ENCODE measurements around the gene ADAMTSL5.

The ADAMTSL5 gene

GRCh38 chr19:1469255-1470054 lies 43.4 kb downstream of the ADAMTSL5 start:
- Mint-ChIP-seq H3K27ac (no peak overlapping the region), H3K4me3 (peak overlapping the region in 1 of 2 donors; percentile 79), H3K9me3 (no peaks in the 10 kb centered on the region), H3K36me3 (peaks cover 9 to 14% of the 10 kb centered on the region in 2 donors), H3K4me1 (peaks cover 19 to 40% of the 10 kb centered on the region in 2 donors), H3K27me3 (peaks cover 12 to 18% of the 10 kb centered on the region in 2 donors)
- ATAC-seq (replicated peaks) (peak; percentile 17 to 28), DNase-seq (no peak)

DNA sequence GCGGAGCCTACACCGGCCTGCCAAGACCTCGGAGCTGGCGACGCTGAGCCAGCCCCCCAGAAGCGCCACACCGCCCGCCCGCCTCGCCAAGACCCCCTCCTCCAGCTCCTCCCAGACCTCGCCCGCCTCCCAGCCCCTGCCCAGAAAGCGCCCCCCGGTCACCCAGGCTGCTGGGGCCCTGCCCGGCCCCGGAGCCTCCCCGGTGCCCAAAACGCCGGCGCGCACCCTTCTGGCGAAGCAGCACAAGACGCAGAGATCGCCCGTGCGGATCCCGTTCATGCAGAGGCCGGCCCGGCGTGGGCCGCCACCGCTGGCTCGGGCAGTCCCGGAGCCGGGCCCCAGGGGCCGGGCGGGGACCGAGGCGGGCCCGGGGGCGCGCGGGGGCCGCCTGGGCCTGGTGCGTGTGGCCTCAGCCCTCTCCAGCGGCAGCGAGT lies 44.0 kb downstream of the ADAMTSL5 start:
- peaks cover 19 to 40% of the 10 kb centered on the region in 2 donors for H3K4me1 Mint-ChIP-seq
- H3K27ac Mint-ChIP-seq, result no peak overlapping the region
- H3K36me3 Mint-ChIP-seq, result peaks cover 6 to 8% of the 10 kb centered on the region in 2 donors
- H3K4me3 Mint-ChIP-seq, result peak overlapping the region in 1 of 2 donors; percentile 48
- DNase-seq (no peak), ATAC-seq (replicated peaks) (peak; percentile 17 to 21)
- H3K9me3 Mint-ChIP-seq, result no peaks in the 10 kb centered on the region
- H3K27me3 Mint-ChIP-seq, result peaks cover 12 to 18% of the 10 kb centered on the region in 2 donors

DNA sequence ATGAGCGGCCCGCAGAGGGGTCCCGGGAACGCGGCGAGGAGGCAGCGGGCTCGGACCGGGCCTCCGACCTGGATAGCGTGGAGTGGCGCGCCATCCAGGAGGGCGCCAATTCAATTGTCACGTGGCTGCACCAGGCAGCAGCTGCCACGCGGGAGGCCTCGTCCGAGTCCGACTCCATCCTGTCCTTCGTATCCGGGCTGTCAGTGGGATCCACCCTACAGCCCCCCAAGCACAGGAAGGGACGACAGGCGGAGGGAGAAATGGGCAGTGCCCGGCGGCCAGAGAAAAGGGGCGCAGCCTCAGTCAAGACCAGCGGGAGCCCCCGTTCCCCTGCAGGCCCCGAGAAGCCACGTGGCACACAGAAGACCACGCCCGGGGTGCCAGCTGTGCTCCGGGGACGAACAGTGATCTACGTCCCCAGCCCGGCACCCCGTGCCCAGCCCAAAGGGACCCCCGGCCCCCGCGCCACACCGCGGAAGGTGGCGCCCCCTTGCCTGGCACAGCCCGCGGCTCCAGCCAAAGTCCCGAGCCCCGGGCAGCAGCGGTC lies 44.5 kb downstream of the ADAMTSL5 start:
- H3K4me1 Mint-ChIP-seq, result peaks cover 17 to 36% of the 10 kb centered on the region in 2 donors
- ATAC-seq (replicated peaks) (no peak), DNase-seq (no peak)
- no peak overlapping the region for H3K27ac Mint-ChIP-seq
- peak overlapping the region; percentile 44 to 56 for H3K4me3 Mint-ChIP-seq
- H3K36me3 Mint-ChIP-seq, result peaks cover 4 to 5% of the 10 kb centered on the region in 2 donors
- peaks cover 12 to 18% of the 10 kb centered on the region in 2 donors for H3K27me3 Mint-ChIP-seq
- no peaks in the 10 kb centered on the region for H3K9me3 Mint-ChIP-seq

- no peaks in the 10 kb centered on the region for H3K9me3 Mint-ChIP-seq
- ATAC-seq (replicated peaks) (no peak), DNase-seq (no peak)
- no peak overlapping the region for H3K27ac Mint-ChIP-seq
- peaks cover 14 to 33% of the 10 kb centered on the region in 2 donors for H3K4me1 Mint-ChIP-seq
- H3K4me3 Mint-ChIP-seq, result peak overlapping the region in 1 of 2 donors; percentile 56
- H3K27me3 Mint-ChIP-seq, result peaks cover 12 to 18% of the 10 kb centered on the region in 2 donors
- H3K36me3 Mint-ChIP-seq, result peaks cover 1 to 2% of the 10 kb centered on the region in 2 donors
Measured at GRCh38 chr19:1467490-1468273, 45.1 kb downstream of the ADAMTSL5 start.

DNA sequence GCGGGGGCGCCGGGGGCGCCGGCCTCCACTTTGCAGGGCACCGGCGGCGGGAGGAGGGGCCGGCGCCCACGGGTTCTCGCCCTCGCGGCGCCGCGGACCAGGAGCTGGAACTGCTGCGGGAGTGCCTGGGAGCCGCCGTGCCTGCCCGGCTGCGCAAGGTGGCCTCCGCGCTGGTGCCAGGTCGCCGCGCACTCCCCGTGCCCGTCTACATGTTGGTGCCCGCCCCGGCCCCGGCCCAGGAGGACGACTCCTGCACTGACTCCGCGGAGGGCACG lies 45.7 kb downstream of the ADAMTSL5 start:
- H3K27ac Mint-ChIP-seq, result no peak overlapping the region
- H3K27me3 Mint-ChIP-seq, result peaks cover 10 to 18% of the 10 kb centered on the region in 2 donors
- H3K4me1 Mint-ChIP-seq, result peaks cover 13 to 28% of the 10 kb centered on the region in 2 donors
- H3K9me3 Mint-ChIP-seq, result no peaks in the 10 kb centered on the region
- H3K4me3 Mint-ChIP-seq, result peak overlapping the region in 1 of 2 donors; percentile 28
- DNase-seq (no peak), ATAC-seq (replicated peaks) (no peak)
- peaks cover 1 to 2% of the 10 kb centered on the region in 2 donors for H3K36me3 Mint-ChIP-seq

DNA sequence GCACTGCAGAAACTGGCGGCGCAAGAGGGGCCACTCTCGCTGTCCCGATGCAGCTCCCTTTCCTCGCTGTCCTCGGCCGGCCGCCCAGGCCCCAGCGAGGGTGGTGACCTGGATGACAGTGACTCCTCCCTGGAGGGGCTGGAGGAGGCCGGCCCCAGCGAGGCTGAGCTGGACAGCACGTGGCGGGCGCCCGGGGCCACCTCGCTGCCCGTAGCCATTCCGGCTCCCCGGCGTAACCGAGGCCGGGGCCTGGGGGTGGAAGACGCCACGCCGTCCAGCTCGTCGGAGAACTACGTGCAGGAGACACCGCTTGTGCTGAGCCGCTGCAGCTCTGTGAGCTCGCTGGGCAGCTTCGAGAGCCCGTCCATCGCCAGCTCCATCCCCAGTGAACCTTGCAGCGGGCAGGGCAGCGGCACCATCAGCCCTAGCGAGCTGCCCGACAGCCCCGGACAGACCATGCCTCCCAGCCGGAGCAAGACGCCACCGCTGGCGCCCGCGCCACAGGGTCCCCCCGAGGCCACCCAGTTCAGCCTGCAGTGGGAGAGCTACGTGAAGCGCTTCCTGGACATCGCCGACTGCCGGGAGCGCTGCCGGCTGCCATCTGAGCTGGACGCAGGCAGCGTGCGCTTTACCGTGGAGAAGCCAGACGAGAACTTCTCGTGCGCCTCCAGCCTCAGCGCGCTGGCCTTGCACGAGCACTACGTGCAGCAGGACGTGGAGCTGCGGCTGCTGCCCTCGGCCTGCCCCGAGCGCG lies 46.2 kb downstream of the ADAMTSL5 start:
- Mint-ChIP-seq H3K27me3 (peaks cover 5 to 13% of the 10 kb centered on the region in 2 donors), H3K4me3 (peak overlapping the region in 1 of 2 donors; percentile 14), H3K36me3 (peaks cover 1 to 2% of the 10 kb centered on the region in 2 donors), H3K27ac (peak overlapping the region; percentile 25), H3K4me1 (peaks cover 9 to 23% of the 10 kb centered on the region in 2 donors), H3K9me3 (no peaks in the 10 kb centered on the region)
- ATAC-seq (replicated peaks) (no peak), DNase-seq (no peak)

DNA sequence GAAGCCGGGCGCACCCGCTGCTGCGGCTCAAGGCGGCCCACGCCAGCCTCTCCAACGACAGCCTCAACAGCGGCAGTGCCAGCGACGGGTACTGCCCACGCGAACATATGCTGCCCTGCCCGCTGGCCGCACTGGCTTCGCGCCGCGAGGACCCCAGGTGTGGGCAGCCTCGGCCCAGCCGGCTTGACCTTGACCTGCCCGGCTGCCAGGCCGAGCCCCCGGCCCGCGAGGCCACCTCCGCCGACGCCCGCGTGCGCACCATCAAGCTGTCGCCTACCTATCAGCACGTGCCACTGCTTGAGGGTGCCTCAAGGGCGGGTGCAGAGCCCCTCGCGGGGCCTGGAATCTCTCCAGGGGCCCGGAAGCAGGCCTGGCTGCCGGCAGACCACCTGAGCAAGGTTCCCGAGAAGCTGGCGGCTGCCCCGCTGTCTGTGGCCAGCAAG lies 46.8 kb downstream of the ADAMTSL5 start:
- Mint-ChIP-seq H3K27ac (no peak overlapping the region), H3K4me1 (peaks cover 7 to 17% of the 10 kb centered on the region in 2 donors), H3K4me3 (no peak overlapping the region), H3K27me3 (peaks cover 4 to 12% of the 10 kb centered on the region in 2 donors), H3K36me3 (peaks cover 1 to 2% of the 10 kb centered on the region in 2 donors), H3K9me3 (no peaks in the 10 kb centered on the region)
- DNase-seq (no peak), ATAC-seq (replicated peaks) (no peak)

DNA sequence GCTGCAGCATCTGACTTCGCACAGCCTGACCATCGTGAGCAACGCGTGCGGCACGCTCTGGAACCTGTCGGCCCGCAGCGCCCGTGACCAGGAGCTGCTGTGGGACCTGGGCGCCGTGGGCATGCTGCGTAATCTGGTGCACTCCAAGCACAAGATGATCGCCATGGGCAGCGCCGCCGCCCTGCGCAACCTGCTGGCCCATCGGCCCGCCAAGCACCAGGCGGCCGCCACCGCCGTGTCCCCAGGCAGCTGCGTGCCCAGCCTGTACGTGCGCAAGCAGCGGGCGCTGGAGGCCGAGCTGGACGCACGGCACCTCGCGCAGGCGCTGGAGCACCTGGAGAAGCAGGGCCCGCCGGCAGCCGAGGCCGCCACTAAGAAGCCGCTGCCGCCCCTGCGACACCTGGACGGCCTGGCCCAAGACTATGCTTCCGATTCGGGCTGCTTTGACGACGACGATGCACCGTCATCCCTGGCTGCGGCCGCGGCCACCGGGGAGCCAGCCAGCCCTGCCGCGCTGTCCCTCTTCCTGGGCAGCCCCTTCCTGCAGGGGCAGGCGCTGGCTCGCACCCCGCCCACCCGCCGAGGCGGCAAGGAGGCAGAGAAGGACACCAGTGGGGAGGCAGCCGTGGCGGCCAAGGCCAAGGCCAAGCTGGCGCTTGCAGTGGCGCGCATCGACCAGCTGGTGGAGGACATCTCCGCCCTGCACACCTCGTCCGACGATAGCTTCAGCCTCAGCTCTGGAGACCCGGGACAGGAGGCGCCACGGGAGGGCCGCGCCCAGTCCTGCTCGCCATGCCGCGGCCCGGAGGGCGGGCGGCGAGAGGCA lies 47.4 kb downstream of the ADAMTSL5 start:
- Mint-ChIP-seq H3K36me3 (peaks cover 1 to 2% of the 10 kb centered on the region in 2 donors), H3K9me3 (no peaks in the 10 kb centered on the region), H3K27me3 (peaks cover 4 to 12% of the 10 kb centered on the region in 2 donors), H3K4me1 (peaks cover 6 to 12% of the 10 kb centered on the region in 2 donors), H3K4me3 (peak overlapping the region in 1 of 2 donors; percentile 19), H3K27ac (no peak overlapping the region)
- ATAC-seq (replicated peaks) (peak in 1 of 2 donors; percentile 37), DNase-seq (no peak)

DNA sequence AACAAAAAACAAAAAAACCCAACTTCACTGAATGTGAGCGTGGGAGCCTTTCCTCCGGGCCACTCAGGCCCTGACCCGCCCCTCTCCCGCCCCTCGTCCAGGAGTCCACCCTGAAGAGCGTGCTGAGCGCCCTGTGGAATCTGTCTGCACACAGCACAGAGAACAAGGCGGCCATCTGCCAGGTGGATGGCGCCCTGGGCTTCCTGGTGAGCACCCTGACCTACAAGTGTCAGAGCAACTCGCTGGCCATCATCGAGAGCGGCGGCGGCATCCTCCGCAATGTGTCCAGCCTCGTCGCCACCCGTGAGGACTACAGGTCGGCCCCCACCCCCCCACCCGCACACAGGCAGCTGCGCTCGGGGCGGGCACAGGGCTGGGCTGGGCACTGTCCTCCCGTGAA lies 51.0 kb downstream of the ADAMTSL5 start:
- H3K27ac Mint-ChIP-seq, result no peak overlapping the region
- peaks cover 4 to 5% of the 10 kb centered on the region in 2 donors for H3K36me3 Mint-ChIP-seq
- peaks cover 14 to 22% of the 10 kb centered on the region in 2 donors for H3K27me3 Mint-ChIP-seq
- no peak overlapping the region for H3K4me3 Mint-ChIP-seq
- peaks cover 3 to 4% of the 10 kb centered on the region in 2 donors for H3K4me1 Mint-ChIP-seq
- ATAC-seq (replicated peaks) (no peak), DNase-seq (no peak)
- no peaks in the 10 kb centered on the region for H3K9me3 Mint-ChIP-seq

GRCh38 chr19:1460033-1460995 lies 52.5 kb downstream of the ADAMTSL5 start:
- H3K4me1 Mint-ChIP-seq, result peaks cover 4 to 7% of the 10 kb centered on the region in 2 donors
- H3K36me3 Mint-ChIP-seq, result peaks cover 8 to 10% of the 10 kb centered on the region in 2 donors
- H3K27ac Mint-ChIP-seq, result no peak overlapping the region
- H3K27me3 Mint-ChIP-seq, result peaks cover 20 to 31% of the 10 kb centered on the region in 2 donors
- ATAC-seq (replicated peaks), result no peak
- no peak for DNase-seq
- no peak overlapping the region for H3K4me3 Mint-ChIP-seq
- H3K9me3 Mint-ChIP-seq, result peaks cover 4 to 5% of the 10 kb centered on the region in 2 donors

DNA sequence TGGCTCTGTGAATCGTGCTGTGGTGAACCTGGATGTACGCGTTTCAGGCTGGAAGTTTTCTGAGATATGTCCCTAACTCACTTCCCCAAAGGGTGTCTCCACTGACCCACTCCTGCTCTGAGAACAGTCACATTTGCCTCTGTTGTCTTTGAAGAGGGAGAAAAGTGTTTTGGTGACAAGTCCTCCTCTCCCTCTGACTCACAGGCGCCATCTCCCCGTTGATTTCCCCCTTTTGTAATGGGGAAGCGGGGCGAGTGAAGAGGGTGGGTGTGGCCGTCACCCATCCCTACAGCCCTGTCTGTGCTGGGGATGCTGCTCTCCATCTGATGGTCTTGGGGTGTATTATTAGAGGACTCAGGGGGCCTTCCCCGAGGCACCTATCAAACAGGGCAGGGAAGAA lies 53.3 kb downstream of the ADAMTSL5 start:
- DNase-seq (no peak), ATAC-seq (replicated peaks) (no peak)
- H3K9me3 Mint-ChIP-seq, result peaks cover 4 to 5% of the 10 kb centered on the region in 2 donors
- H3K4me1 Mint-ChIP-seq, result peaks cover 7 to 14% of the 10 kb centered on the region in 2 donors
- H3K36me3 Mint-ChIP-seq, result peaks cover 8 to 10% of the 10 kb centered on the region in 2 donors
- H3K27ac Mint-ChIP-seq, result no peak overlapping the region
- peaks cover 26 to 38% of the 10 kb centered on the region in 2 donors for H3K27me3 Mint-ChIP-seq
- H3K4me3 Mint-ChIP-seq, result no peak overlapping the region

- Mint-ChIP-seq H3K27me3 (peaks cover 36 to 50% of the 10 kb centered on the region in 2 donors), H3K4me3 (no peak overlapping the region), H3K27ac (no peak overlapping the region), H3K36me3 (peaks cover 10 to 12% of the 10 kb centered on the region in 2 donors), H3K9me3 (peaks cover 4 to 5% of the 10 kb centered on the region in 2 donors), H3K4me1 (peaks cover 13 to 24% of the 10 kb centered on the region in 2 donors)
- DNase-seq (no peak), ATAC-seq (replicated peaks) (no peak)
Measured at GRCh38 chr19:1457892-1458291, 54.9 kb downstream of the ADAMTSL5 start.

Measured in stimulated activated naive B cell treated with anti-CD40 and anti-IgM and Interleukin-4, amounts not matched to agents 10 μg/mL and 1 μg/mL and 100 μg/mL, for 72 hours (primary cell).